ENCODE measurements around the gene MGRN1. TPM values are rescaled to one million over a fixed set of nuclear protein-coding genes. Genes with fewer than 3 reads are reported as not detected.

MGRN1 gene
- total RNA-seq, 2 donors from 2014 or later = 56.0 to 64.5 TPM

- DNase-seq (ENCODE audit: low spot score) (no peak), ATAC-seq (ENCODE audit: insufficient number of reproducible peaks, low FRiP score, low read depth) (no peak)
- Histone ChIP-seq H3K4me1 (ENCODE audit: control insufficient read depth in 1 of 2, low read depth in 2 of 2) (peaks cover 16 to 21% of the 10 kb centered on the region in 2 donors), H3K27ac (peak overlapping the region; percentile 82 to 88), H3K27me3 (replicated peaks; ENCODE audit: insufficient read depth) (no peaks in the 10 kb centered on the region), H3K36me3 (no peaks in the 10 kb centered on the region), H3K9me3 (no peaks in the 10 kb centered on the region), H3K4me3 (peak overlapping the region; percentile 96)
- no peak for TF ChIP-seq CTCF (IDR thresholded peaks at IDR 0.05)
Measured at GRCh38 chr16:4625560-4626159, 1.0 kb downstream of the MGRN1 start.

GRCh38 chr16:4626396-4626795 is 1.8 kb downstream of the MGRN1 start:
- TF ChIP-seq CTCF (IDR thresholded peaks at IDR 0.05) = no peak
- Histone ChIP-seq H3K27me3 (replicated peaks; ENCODE audit: insufficient read depth) (no peaks in the 10 kb centered on the region), H3K4me3 (peak overlapping the region; percentile 96), H3K27ac (no peak overlapping the region), H3K36me3 (no peaks in the 10 kb centered on the region), H3K4me1 (ENCODE audit: control insufficient read depth in 1 of 2, low read depth in 2 of 2) (peaks cover 16 to 21% of the 10 kb centered on the region in 2 donors), H3K9me3 (no peaks in the 10 kb centered on the region)
- no peak for ATAC-seq (ENCODE audit: insufficient number of reproducible peaks, low FRiP score, low read depth)
- DNase-seq (ENCODE audit: low spot score) = no peak

- Histone ChIP-seq H3K4me3 (no peak overlapping the region), H3K27me3 (replicated peaks; ENCODE audit: insufficient read depth) (no peaks in the 10 kb centered on the region), H3K9me3 (no peaks in the 10 kb centered on the region), H3K36me3 (no peaks in the 10 kb centered on the region), H3K4me1 (ENCODE audit: control insufficient read depth in 1 of 2, low read depth in 2 of 2) (peaks cover 16 to 21% of the 10 kb centered on the region in 2 donors), H3K27ac (no peak overlapping the region)
- ATAC-seq (ENCODE audit: insufficient number of reproducible peaks, low FRiP score, low read depth) = no peak
- no peak for TF ChIP-seq CTCF (IDR thresholded peaks at IDR 0.05)
- DNase-seq (ENCODE audit: low spot score) = no peak
Measured at GRCh38 chr16:4628283-4628682, 3.7 kb downstream of the MGRN1 start.

GRCh38 chr16:4631444-4631843 is 6.8 kb downstream of the MGRN1 start:
- H3K27me3 ChIP-seq (replicated peaks; ENCODE audit: insufficient read depth) = no peaks in the 10 kb centered on the region
- peaks cover 8% of the 10 kb centered on the region for H3K36me3 ChIP-seq
- H3K9me3 ChIP-seq = no peaks in the 10 kb centered on the region
- ATAC-seq (ENCODE audit: insufficient number of reproducible peaks, low FRiP score, low read depth) (no peak), DNase-seq (ENCODE audit: low spot score) (no peak)
- H3K4me3 ChIP-seq = no peak overlapping the region
- H3K27ac ChIP-seq = no peak overlapping the region
- no peak for TF ChIP-seq CTCF (IDR thresholded peaks at IDR 0.05)
- H3K4me1 ChIP-seq (ENCODE audit: control insufficient read depth in 1 of 2, low read depth in 2 of 2) = peaks cover 3 to 7% of the 10 kb centered on the region in 2 donors

- Histone ChIP-seq H3K9me3 (no peaks in the 10 kb centered on the region), H3K4me3 (no peak overlapping the region), H3K27me3 (replicated peaks; ENCODE audit: insufficient read depth) (no peaks in the 10 kb centered on the region), H3K27ac (no peak overlapping the region), H3K4me1 (ENCODE audit: control insufficient read depth in 1 of 2, low read depth in 2 of 2) (peaks cover 0 to 18% of the 10 kb centered on the region in 2 donors), H3K36me3 (peaks cover 8% of the 10 kb centered on the region)
- DNase-seq (ENCODE audit: low spot score) = no peak
- no peak for TF ChIP-seq CTCF (IDR thresholded peaks at IDR 0.05)
- no peak for ATAC-seq (ENCODE audit: insufficient number of reproducible peaks, low FRiP score, low read depth)
Measured at GRCh38 chr16:4633910-4634635, 9.4 kb downstream of the MGRN1 start.

Data from thoracic aorta (tissue), 2 donors.